ENCODE measurements around the gene PPBP.

DNA sequence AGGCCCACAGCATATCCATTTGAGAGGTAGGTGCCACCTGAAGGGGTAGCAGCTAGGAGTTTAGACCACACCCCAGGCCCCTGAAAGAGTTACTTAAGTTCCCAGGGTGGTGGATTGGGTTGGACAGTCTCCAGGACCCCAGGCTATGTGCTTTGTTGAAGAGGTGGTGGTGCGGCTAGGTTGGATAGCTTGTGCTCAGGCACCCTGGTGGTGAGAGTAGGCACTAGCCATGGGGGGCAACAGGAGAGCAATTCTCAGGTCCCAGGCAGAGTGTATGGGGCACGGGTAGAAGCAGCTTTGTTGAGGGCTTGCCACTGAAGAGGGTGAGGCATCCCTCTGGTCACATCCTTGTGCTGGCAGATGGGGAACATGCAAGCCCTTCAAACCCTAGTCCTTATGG, 11.8 kb downstream of the PPBP start:
- no peak for TF ChIP-seq CTCF (IDR thresholded peaks at IDR 0.05; ENCODE audit: low read depth, low read length)
- no peak for TF ChIP-seq POLR2A (IDR thresholded peaks at IDR 0.05; ENCODE audit: extremely low read depth, insufficient read length)

Data from NB4 (cell line).